ENCODE measurements around the gene ARPP21. TPM values are rescaled to one million over a fixed set of nuclear protein-coding genes. Genes with fewer than 3 reads are reported as not detected.

Gene ARPP21
- total RNA-seq, 1 experiment from 2014 or later, result not detected

- DNase-seq (no peak), ATAC-seq (no peak)
- intact Hi-C loops (cut with micrococcal nuclease), result no loop called here
- no peaks in the 10 kb centered on the region; the same call in 1 of the 2 replicates for H4K20me1 ChIP-seq (ENCODE audit: low read length)
- ChIA-PET CTCF (no interaction called here), POLR2A (ENCODE audit: unreplicated experiment) (interaction anchor here (0.6 kb wide), 1 partner anchor 492 kb away, joined by 3 read pairs; no protein-coding TSS in a partner anchor)
- H3K4me3 ChIP-seq (ENCODE audit: low read length), result peak overlapping the region; percentile 65
- peak overlapping the region; percentile 85 for H2AFZ ChIP-seq (ENCODE audit: low read length)
- no peak for TF ChIP-seq EZH2 (IDR thresholded peaks at IDR 0.05; ENCODE audit: low read length, unreplicated experiment)
- TF ChIP-seq CTCF (conservative IDR thresholded peaks at IDR 0.05; ENCODE audit: low read depth, low read length), result no peak
- no peak; the same call in 1 of the 2 replicates for TF ChIP-seq EZH2phosphoT487 (IDR thresholded peaks at IDR 0.05; ENCODE audit: borderline replicate concordance, low read length)
- H3K27me3 ChIP-seq (ENCODE audit: low read length), result peaks cover 30% of the 10 kb centered on the region
- no peak overlapping the region for H3K9ac ChIP-seq (ENCODE audit: low read length)
- H3K4me1 ChIP-seq (ENCODE audit: insufficient read depth, low read length), result peaks cover 5% of the 10 kb centered on the region; the same call in 1 of the 2 replicates
- no peaks in the 10 kb centered on the region for H3K79me2 ChIP-seq (ENCODE audit: low read length)
- no peaks in the 10 kb centered on the region for H3F3A ChIP-seq (ENCODE audit: low read length, unreplicated experiment)
- H3K36me3 ChIP-seq (ENCODE audit: low read depth, low read length), result no peaks in the 10 kb centered on the region
- no peaks in the 10 kb centered on the region for H3K9me3 ChIP-seq (ENCODE audit: low read length)
- H3K4me2 ChIP-seq (ENCODE audit: low read length), result peak overlapping the region; percentile 73
- H3K9me2 ChIP-seq (replicated peaks; ENCODE audit: low read length), result no peaks in the 10 kb centered on the region
- no peak overlapping the region for H3K27ac ChIP-seq (ENCODE audit: low read length)
- no TSS peak for BruUV-seq (replicated peaks)
Measured at GRCh38 chr3:35640190-35641165, 1.2 kb downstream of the ARPP21 start.

GRCh38 chr3:35641331-35641730, 2.0 kb downstream of the ARPP21 start:
- H3K79me2 ChIP-seq (ENCODE audit: low read length), result no peaks in the 10 kb centered on the region
- H3K4me2 ChIP-seq (ENCODE audit: low read length), result no peak overlapping the region
- H4K20me1 ChIP-seq (ENCODE audit: low read length), result no peaks in the 10 kb centered on the region; the same call in 1 of the 2 replicates
- ATAC-seq, result no peak
- no peak for TF ChIP-seq CTCF (conservative IDR thresholded peaks at IDR 0.05; ENCODE audit: low read depth, low read length)
- TF ChIP-seq EZH2phosphoT487 (IDR thresholded peaks at IDR 0.05; ENCODE audit: borderline replicate concordance, low read length), result no peak
- no peak for TF ChIP-seq EZH2 (IDR thresholded peaks at IDR 0.05; ENCODE audit: low read length, unreplicated experiment)
- peaks cover 30% of the 10 kb centered on the region for H3K27me3 ChIP-seq (ENCODE audit: low read length)
- no peak overlapping the region for H3K9ac ChIP-seq (ENCODE audit: low read length)
- no peak overlapping the region for H2AFZ ChIP-seq (ENCODE audit: low read length)
- no peak overlapping the region for H3K4me3 ChIP-seq (ENCODE audit: low read length)
- no peak for DNase-seq
- intact Hi-C loops (cut with micrococcal nuclease), result no loop called here
- H3F3A ChIP-seq (ENCODE audit: low read length, unreplicated experiment), result no peaks in the 10 kb centered on the region
- H3K9me3 ChIP-seq (ENCODE audit: low read length), result no peaks in the 10 kb centered on the region
- no peaks in the 10 kb centered on the region for H3K36me3 ChIP-seq (ENCODE audit: low read depth, low read length)
- H3K9me2 ChIP-seq (replicated peaks; ENCODE audit: low read length), result no peaks in the 10 kb centered on the region
- H3K4me1 ChIP-seq (ENCODE audit: insufficient read depth, low read length), result peaks cover 5% of the 10 kb centered on the region; the same call in 1 of the 2 replicates
- no TSS peak for BruUV-seq (replicated peaks)
- POLR2A ChIA-PET (ENCODE audit: unreplicated experiment), result no interaction called here
- no peak overlapping the region for H3K27ac ChIP-seq (ENCODE audit: low read length)
- CTCF ChIA-PET, result no interaction called here
